T follicular helper cell (primary cell): Measurements from ENCODE around the gene WWC2.

Source experiments
- DNase-seq: peaks from one replicate; pipeline ENCODE4 v3.0.0-alpha.2; 2020; ENCODE audit warnings: low read depth

The WWC2 gene

GRCh38 chr4:183256756-183257385, 157.8 kb downstream of the WWC2 start:
- peak; percentile 7 for DNase-seq

GRCh38 chr4:183257808-183258207, 158.8 kb downstream of the WWC2 start:
- no peak for DNase-seq

GRCh38 chr4:183260491-183261151, 161.6 kb downstream of the WWC2 start:
- no peak for DNase-seq

DNA sequence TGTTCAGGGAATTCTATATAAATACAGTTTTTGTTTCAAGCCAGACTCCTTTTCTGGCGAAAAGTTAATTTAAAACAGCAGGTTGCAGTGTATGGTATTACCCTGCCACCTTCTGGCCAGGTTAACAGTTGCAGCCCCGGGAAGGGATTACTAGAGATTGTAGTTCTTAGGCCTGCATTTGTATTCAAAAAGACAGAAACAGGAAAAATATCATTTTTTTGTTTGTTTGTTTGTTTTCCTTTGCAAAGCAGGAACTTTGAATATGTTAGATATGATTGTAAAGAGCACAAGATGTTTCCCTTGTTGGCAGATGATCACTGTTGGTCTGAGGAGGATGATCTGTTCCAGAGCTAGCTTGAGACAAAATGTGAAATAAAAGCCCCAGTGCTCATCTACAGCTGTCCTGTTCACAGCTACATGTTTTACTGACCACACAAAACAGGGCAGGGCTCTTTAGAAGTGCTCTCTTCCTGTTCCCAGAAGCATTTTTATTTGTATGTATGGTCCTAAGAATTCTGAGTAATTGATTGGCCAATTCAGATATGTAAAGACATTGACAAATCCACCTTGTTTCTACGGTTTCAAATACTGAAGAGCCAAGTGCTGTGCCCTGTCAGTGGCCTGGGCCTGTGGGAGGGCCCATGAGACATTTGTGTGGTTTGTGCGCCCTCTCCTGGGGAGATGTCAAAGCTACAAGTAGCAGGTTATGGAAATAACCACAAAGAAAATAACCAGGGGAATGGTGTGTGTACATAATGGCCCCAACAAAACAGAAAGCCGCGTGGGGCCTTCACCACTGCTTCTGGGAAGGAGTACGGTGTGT, 163.1 kb downstream of the WWC2 start:
- DNase-seq, result peak; percentile 51

DNA sequence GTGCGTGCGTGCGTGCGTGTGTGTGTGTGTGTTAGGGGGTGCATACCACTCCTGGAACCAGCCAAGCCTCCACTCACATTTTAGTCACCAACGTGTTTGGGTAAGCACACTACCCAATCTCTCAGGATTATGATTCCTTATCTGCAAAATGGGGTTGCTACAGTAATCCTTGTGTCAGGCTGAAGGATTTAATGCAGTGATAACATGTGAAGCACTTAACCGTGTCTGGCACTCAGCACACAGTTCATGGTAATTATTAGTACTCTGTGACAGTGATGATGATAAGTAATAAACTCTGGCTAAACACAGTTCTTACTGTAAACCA, 163.7 kb downstream of the WWC2 start:
- DNase-seq, result no peak

DNA sequence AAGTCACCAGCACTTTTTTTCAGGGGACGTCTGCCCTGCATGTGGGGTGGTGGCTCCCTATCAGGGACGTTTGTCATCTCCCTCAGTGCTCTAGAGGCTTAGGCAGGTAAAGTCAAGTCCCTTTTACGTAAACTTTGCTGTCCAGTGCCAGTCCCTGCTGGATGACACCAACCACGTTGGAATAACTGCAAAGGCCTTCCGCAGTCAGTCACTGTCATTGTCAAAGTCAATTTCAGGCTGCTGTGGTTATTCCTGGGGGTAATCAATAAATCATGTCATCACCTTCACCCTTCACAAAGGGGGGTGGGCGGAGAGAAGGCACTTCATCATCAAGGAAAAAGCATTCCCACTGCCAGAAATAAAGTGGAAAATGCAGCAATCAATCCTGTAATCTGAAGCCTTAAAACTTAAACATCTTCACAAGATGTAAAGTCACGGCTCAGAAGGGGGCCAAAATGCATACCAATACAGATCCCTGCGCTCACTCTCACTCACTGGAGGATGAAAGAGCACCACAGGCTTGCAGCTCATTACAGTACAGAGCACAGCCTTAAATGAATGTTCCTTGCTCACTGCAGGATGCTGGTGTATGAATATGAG, 164.8 kb downstream of the WWC2 start:
- no peak for DNase-seq

DNA sequence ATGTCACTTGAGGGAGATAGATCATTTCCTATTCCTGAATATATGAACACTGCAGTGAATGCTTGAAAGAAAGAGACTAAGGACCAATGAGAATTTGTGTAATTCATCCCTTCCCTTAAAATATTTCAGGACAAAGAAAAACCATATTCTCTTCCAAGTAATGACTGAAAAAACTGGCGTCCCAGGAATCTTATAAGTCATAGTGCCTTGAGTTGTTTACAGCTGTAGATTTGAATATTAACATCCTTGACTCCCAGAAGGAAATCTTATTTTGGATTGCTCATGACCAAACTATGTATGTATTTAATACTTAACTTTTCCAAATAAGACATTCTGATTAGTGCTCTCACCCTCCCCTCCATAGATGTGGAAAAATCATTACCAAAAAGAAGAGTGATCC, 165.6 kb downstream of the WWC2 start:
- DNase-seq, result no peak

- DNase-seq, result no peak
Observed at GRCh38 chr4:183266371-183266770, 167.3 kb downstream of the WWC2 start.

GRCh38 chr4:183268556-183268955, 169.5 kb downstream of the WWC2 start:
- no peak for DNase-seq

GRCh38 chr4:183272384-183272783, 173.3 kb downstream of the WWC2 start:
- DNase-seq, result no peak

DNA sequence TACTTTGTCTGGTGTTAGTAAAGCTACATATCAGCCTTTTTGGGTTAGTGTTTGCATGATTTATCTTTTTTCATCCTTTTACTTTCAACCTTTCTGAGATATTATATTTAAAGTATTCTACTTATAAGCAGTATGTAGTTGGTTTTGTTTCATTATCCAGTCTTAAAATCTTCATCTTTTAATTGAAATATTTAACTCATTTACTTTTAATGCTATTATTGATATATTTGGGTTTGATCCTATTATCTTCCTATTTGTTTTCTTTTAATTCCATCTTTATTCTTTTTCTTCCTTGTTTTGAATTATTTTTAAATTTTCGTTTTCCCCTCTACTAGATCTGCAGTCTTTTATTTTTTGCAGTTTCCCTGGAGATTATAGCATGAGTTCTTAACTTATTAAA, 177.0 kb downstream of the WWC2 start:
- no peak for DNase-seq

DNA sequence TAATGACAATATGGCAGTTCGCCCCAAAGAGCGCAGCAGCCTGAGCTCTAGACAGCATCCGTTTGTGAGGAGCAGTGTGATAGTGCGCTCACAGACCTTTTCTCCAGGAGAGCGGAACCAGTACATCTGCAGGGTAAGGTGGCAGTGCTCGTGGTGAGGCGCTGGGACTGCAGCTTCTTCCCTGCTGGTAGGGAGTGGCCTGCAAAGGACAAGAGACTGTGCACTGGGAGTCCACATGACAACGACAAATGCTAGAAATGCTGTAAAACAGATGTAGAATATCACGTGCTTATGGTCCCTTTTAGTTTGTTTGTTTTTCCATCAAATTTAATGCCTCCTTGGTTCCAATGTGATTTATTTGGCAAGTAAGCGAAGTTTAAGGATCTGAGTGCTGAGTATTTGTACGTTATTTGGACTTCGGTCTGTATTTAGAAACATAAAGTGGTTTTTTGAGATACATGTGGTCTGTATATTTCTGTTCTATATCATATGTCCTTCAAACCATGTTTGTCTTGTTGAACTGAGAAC, 185.3 kb downstream of the WWC2 start:
- no peak for DNase-seq

GRCh38 chr4:183284965-183285364, 185.9 kb downstream of the WWC2 start:
- DNase-seq, result no peak

DNA sequence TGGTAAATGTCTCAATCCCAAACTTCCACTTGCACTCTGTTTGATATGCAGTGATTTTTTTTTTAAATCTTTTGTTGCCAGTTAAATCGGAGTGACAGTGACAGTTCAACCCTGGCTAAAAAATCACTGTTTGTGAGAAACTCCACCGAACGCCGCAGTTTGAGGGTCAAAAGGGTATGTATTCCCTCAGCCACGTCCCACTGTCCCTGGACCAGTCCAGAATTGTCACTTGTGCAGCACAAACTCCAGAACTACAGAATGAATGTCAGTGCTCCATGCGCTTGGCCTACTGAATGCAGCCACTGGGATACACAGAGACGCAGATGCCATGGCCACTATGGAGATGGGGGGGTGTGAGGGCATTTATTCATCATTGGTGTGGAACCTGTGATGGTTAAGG, 186.8 kb downstream of the WWC2 start:
- no peak for DNase-seq

DNA sequence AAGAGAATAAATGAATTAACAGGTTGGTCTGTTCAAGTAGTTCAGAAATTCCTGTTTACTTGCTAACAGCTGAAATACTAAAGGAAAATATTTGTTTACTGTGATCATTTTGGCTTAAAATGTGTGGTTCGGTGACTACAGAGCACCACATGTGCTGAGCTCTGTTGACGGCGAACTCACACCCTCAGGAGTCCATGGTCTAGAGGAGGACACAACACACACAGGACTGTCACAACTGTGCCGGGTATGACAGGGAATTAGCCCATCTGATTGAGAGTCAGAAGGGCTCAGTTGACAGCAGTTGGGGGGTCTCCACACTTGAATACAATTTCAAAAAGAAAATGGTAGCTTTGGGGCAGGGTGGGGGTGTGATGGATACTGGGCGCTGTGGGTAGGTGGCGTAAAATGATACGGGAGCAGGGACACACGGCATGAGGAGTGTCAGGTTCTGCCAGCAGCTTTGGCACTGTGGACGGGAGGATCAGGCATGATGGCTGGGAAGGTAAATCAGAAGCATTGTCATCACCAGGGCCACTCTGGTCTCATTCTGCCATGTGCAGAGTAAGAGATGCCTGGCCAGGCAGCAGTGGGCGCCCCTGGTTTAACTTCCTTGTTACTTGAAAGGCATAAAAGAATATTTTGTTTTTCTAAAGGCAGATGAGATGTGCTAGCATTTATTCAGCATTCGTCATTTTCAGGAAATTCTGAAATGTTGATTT, 187.7 kb downstream of the WWC2 start:
- DNase-seq, result no peak

DNA sequence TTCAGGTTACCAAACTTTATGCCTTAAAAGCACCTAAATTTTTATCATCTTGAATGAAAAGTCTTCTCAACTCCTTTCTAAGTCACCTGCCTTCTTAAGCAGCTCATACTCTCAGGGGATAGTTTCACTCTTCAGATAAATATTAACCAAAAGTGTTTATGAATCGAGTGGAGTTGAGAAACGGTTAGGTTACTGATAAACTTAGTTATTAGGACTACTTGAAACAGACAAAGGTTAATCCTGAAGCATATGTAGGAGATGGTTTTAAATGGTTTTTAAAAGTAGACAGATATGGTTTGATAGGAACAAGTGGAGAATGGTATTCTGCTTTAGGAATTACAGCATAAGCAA, 188.2 kb downstream of the WWC2 start:
- DNase-seq, result no peak

DNA sequence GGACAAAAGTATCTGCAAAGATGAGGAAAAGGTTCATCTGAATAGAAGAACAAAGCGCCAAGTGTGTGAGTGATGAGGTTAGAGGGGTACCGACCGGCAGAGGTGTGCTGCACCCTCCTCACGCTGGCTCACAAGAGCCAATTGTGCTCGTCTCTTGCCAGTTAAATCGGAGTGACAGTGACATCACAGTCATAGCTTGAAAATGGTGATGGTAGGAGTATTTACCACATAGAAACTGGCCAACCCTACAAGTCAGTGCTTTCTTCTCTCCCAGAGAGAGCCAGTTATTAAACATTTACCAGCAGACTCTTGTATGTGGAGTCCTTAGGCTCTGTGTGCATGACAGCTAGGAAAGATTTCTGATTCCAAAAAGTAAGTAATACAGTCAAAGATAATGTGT, 188.6 kb downstream of the WWC2 start:
- no peak for DNase-seq

DNA sequence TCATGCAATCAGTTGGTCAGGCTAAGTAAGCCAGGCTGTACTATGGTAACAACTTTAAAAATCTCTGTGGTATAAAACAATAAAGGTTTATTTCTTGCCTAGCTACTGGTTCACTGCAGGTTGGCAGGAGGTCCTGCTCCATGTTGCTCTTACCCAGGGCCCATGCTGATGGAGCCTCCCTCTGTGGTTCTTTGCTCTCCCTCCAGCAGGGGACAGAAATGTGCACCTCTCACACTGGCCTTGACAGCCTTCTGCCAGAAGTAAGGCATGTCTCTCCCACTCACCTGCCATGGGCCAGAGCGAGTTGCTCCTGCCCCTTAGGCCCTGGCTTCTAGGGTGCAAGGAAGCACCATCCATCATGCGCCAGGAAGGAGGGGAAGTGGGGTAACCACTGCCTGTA, 189.9 kb downstream of the WWC2 start:
- no peak for DNase-seq

GRCh38 chr4:183289688-183290087, 190.6 kb downstream of the WWC2 start:
- DNase-seq, result no peak

GRCh38 chr4:183291070-183291469, 192.0 kb downstream of the WWC2 start:
- no peak for DNase-seq

DNA sequence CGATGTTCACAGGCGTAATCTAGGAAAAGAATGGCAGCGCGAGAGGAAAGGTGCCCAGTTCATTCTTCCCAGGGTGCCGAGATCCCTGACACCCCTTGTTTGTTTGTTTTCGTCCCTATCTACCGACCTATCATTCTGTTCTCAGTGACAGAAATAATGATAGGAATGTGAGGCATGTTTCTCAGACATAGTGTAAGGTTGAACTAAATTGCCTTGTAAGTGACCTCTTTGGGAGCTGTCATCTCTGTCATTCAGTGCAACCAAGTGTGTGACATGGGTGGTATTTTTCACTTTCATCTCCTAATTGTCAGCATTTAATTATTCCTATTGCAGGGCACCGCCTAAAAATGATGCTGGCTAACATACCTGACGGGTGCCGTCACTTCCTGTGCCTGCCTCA, 196.7 kb downstream of the WWC2 start:
- DNase-seq, result no peak

GRCh38 chr4:183297675-183298074, 198.6 kb downstream of the WWC2 start:
- no peak for DNase-seq
